ENCODE results near the gene ZNF225. TPM values are rescaled to one million over a fixed set of nuclear protein-coding genes. Genes with fewer than 3 reads are reported as not detected.
A peak's percentile ranks its signal among the peaks of the same experiment; 100 is the strongest.

The ZNF225 gene
- total and polyA plus RNA-seq, 9 of the 15 experiments (the other 6 are each of a cell fraction or from before 2014, with no cell fraction given), result 1.4 to 4.2 (median 2.2) TPM

GRCh38 chr19:44093931-44094765 is 19.1 kb upstream of the ZNF225 start, which contains the start of gene ZNF224 (continued):
- TF ChIP-seq ZNF639 (CRISPR knock-in tag; conservative IDR thresholded peaks at IDR 0.05 in 1 of 2, IDR thresholded peaks at IDR 0.05 in 1 of 2) (peak in 1 of 2 experiments; percentile 64; a peak in 2 of 4 replicates), E2F6 (IDR thresholded peaks at IDR 0.05; ENCODE audit: borderline replicate concordance in 1 of 2, extremely low read depth in 1 of 2, insufficient read depth in 1 of 2, insufficient read length in 1 of 2, low read depth in 1 of 2, low read length in 1 of 2, poor library complexity in 1 of 2, severe bottlenecking in 1 of 2) (no peak), NFXL1 (CRISPR knock-in tag; IDR thresholded peaks at IDR 0.05) (no peak), HDGF (IDR thresholded peaks at IDR 0.05) (no peak), ESRRA (IDR thresholded peaks at IDR 0.05; ENCODE audit: borderline replicate concordance, low read depth) (peak; percentile 77; the same call in 1 of the 2 replicates), MCM2 (IDR thresholded peaks at IDR 0.05; ENCODE audit: low read depth) (no peak), ZNF780A (CRISPR knock-in tag; IDR thresholded peaks at IDR 0.05) (no peak), ZNF274 (IDR thresholded peaks at IDR 0.05; ENCODE audit: borderline replicate concordance, low read depth, low read length) (no peak), BCLAF1 (IDR thresholded peaks at IDR 0.05; ENCODE audit: borderline replicate concordance in 1 of 2, control insufficient read depth in 1 of 2, low read depth in 2 of 2, low read length in 1 of 2) (peak in 1 of 2 experiments; percentile 83; a peak in 2 of 4 replicates), THAP7 (CRISPR knock-in tag; IDR thresholded peaks at IDR 0.05) (no peak)

All from K562 (cell line).